HepG2 (cell line): ENCODE data around the gene FABP6. TPM values are rescaled to one million over a fixed set of nuclear protein-coding genes. Genes with fewer than 3 reads are reported as not detected.

Source experiments
- polyA plus RNA-seq, 8 experiments: library from polyadenylated mRNA; depleted of rRNA in 3 of 8; stranded (reverse) in 7 of 8; unstranded in 1 of 8; fragments of >200 nt; fragmentation: Illumina TruSeq in 4 of 8; extraction: Trizol in 4 of 8; gene quantifications; 2 replicates each; pipeline versions ENCODE4 v1.2.1 to v1.2.3, GENCODE V29; 2011 to 2016; ENCODE audit warnings: low read depth in 4 of 8, missing spikeins in 1 of 8, mixed read lengths in 1 of 8; ENCODE audit not compliant: insufficient read depth in 1 of 8
- total RNA-seq, 5 experiments: library from RNA; depleted of rRNA; stranded (reverse); fragments of >200 nt; fragmentation: Illumina TruSeq; extraction: Trizol; gene quantifications; 2 replicates each; pipeline ENCODE4 v1.2.3, GENCODE V29; 2016; ENCODE audit warnings: low read depth in 1 of 5
- TF ChIP-seq, protein P1 (sequence below): sonication (generic); formaldehyde crosslinking; IDR thresholded peaks from 2 replicates; pipeline ENCODE4 v1.4.0; 2020; ENCODE audit warnings: missing genetic modification reagents, mild to moderate bottlenecking, borderline replicate concordance

The FABP6 gene
- total and polyA plus RNA-seq, 2 of the 13 experiments (the other 11 are each of a cell fraction or from before 2014, with no cell fraction given), result 0.13 TPM; not detected in 1

DNA sequence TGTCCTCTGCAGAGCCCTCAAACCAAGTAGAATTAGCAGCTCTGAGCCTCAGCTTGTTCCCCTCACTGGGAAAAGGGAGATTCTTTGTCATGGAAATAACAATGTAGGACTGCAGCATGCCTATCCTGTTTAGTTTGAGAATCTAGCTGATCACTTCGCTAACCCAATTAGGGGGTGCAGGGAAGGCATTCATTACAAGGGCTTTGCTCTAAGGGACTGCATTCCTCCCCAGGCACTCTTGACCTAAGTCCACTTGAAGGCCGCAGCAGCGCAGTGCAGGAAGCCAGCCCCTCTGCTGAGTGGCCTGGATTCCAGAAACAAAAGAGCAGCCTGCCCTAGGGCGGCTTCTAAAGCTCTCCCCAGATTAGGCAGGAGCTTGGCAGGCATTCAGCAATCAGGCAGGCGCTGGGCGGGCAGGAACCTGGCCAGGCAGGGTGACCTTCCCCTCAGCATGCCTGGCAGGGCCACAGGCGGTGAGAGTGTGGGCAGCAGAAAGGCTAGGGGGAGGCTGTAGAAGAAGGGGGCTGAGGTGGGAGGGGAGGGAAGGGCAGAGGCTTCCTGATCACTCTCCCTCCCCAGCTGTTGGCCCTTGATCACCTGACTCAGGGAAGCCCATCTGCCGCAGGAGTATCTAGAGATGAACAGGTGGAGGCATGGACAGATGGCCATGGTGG lies 58.2 kb downstream of the FABP6 start (continued):
- TF ChIP-seq, protein P1, sequence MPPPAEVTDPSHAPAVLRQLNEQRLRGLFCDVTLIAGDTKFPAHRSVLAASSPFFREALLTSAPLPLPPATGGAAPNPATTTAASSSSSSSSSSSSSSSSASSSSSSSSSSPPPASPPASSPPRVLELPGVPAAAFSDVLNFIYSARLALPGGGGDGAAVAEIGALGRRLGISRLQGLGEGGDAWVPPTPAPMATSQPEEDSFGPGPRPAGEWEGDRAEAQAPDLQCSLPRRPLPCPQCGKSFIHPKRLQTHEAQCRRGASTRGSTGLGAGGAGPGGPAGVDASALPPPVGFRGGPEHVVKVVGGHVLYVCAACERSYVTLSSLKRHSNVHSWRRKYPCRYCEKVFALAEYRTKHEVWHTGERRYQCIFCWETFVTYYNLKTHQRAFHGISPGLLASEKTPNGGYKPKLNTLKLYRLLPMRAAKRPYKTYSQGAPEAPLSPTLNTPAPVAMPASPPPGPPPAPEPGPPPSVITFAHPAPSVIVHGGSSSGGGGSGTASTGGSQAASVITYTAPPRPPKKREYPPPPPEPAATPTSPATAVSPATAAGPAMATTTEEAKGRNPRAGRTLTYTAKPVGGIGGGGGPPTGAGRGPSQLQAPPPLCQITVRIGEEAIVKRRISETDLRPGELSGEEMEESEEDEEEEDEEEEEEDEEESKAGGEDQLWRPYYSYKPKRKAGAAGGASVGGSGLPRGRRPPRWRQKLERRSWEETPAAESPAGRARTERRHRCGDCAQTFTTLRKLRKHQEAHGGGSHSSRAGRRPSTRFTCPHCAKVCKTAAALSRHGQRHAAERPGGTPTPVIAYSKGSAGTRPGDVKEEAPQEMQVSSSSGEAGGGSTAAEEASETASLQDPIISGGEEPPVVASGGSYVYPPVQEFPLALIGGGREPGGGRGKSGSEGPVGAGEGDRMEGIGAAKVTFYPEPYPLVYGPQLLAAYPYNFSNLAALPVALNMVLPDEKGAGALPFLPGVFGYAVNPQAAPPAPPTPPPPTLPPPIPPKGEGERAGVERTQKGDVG, result no peak

Other genes starting within 250 kb of the FABP6 start
- 72.1 and 104 TPM in 2 replicates for gene TTC1, start 220.4 kb upstream of the FABP6 start, total RNA-seq (2016; rRNA removed; fragmentation: Illumina TruSeq; extraction: Trizol)
- 15.2 and 16.1 TPM in 2 replicates for gene TTC1, start 220.4 kb upstream of the FABP6 start, polyA plus RNA-seq (2011; rRNA removed)
- 16.9 and 23.9 TPM in 2 replicates for gene PWWP2A, start 110.1 kb upstream of the FABP6 start, total RNA-seq (2016; rRNA removed; fragmentation: Illumina TruSeq; extraction: Trizol)
- 5.0 and 7.3 TPM in 2 replicates for gene PWWP2A, start 110.1 kb upstream of the FABP6 start, polyA plus RNA-seq (2011; rRNA removed)
- 1.1 and 1.6 TPM in 2 replicates for gene CCNJL, start 83.1 kb downstream of the FABP6 start, total RNA-seq (2016; rRNA removed; fragmentation: Illumina TruSeq; extraction: Trizol)
- 4.2 and 4.4 TPM in 2 replicates for gene CCNJL, start 83.1 kb downstream of the FABP6 start, polyA plus RNA-seq (2011; rRNA removed)
- not detected in 2 replicates for gene C1QTNF2, start 141.1 kb downstream of the FABP6 start, total RNA-seq (2016; rRNA removed; fragmentation: Illumina TruSeq; extraction: Trizol)
- not detected in 2 replicates for gene C1QTNF2, start 141.1 kb downstream of the FABP6 start, polyA plus RNA-seq (2011; rRNA removed)
- 4.7 and 6.4 TPM in 2 replicates for gene FAM200C, start 170.5 kb downstream of the FABP6 start, total RNA-seq (2016; rRNA removed; fragmentation: Illumina TruSeq; extraction: Trizol)
- 2.7 and 3.2 TPM in 2 replicates for gene FAM200C, start 170.5 kb downstream of the FABP6 start, polyA plus RNA-seq (2011; rRNA removed)
- 39.2 and 52.6 TPM in 2 replicates for gene SLU7, start 189.6 kb downstream of the FABP6 start, total RNA-seq (2016; rRNA removed; fragmentation: Illumina TruSeq; extraction: Trizol)
- gene SLU7, start 189.6 kb downstream of the FABP6 start, polyA plus RNA-seq (2011; rRNA removed), result 13.6 and 24.0 TPM in 2 replicates
- 161 and 206 TPM in 2 replicates for gene PTTG1, start 192.3 kb downstream of the FABP6 start, total RNA-seq (2016; rRNA removed; fragmentation: Illumina TruSeq; extraction: Trizol)
- 53.0 and 102 TPM in 2 replicates for gene PTTG1, start 192.3 kb downstream of the FABP6 start, polyA plus RNA-seq (2011; rRNA removed)